ENCODE results near the gene FCGR2B. TPM values are rescaled to one million over a fixed set of nuclear protein-coding genes. Genes with fewer than 3 reads are reported as not detected.
"Not testable (repeated sequence)": the region's sequence is repeated elsewhere in the genome, so short reads cannot be mapped to it uniquely, and the experiment has no call there.

Gene FCGR2B
- total and polyA plus RNA-seq, 9 donors = 0.07 to 0.42 (median 0.16) TPM; not detected in 1

GRCh38 chr1:161674908-161675307 is 12.0 kb downstream of the FCGR2B start:
- not testable (repeated sequence) for H3K9me3 ChIP-seq (replicated peaks; ENCODE audit: control insufficient read depth, low read depth, low read length); H3K27me3 ChIP-seq (ENCODE audit: control insufficient read depth, insufficient read depth, low read length); H3K36me3 ChIP-seq (ENCODE audit: control insufficient read depth, insufficient read depth, low read length); H3K4me3 ChIP-seq (ENCODE audit: low read length); H3K4me1 ChIP-seq (ENCODE audit: control insufficient read depth, insufficient read depth, low read length); DNase-seq; H3K27ac ChIP-seq (ENCODE audit: low read length)
- WGBS (ENCODE audit: insufficient coverage) = 56% methylated on average over 1 of the region's 3 CpGs

- no peak overlapping the region for H3K27ac ChIP-seq (ENCODE audit: low read length)
- H3K9me3 ChIP-seq (replicated peaks; ENCODE audit: control insufficient read depth, low read depth, low read length) = no peaks in the 10 kb centered on the region
- no peak for DNase-seq
- H3K36me3 ChIP-seq (ENCODE audit: control insufficient read depth, insufficient read depth, low read length) = no peaks in the 10 kb centered on the region
- no peak overlapping the region for H3K4me3 ChIP-seq (ENCODE audit: low read length)
- WGBS (ENCODE audit: insufficient coverage) = 81% methylated on average over 2 of the region's 2 CpGs
- H3K27me3 ChIP-seq (ENCODE audit: control insufficient read depth, insufficient read depth, low read length) = peaks cover 2% of the 10 kb centered on the region
- H3K4me1 ChIP-seq (ENCODE audit: control insufficient read depth, insufficient read depth, low read length) = no peaks in the 10 kb centered on the region
These were observed 13.5 kb downstream of the FCGR2B start for GRCh38 chr1:161676441-161676840.

GRCh38 chr1:161676958-161677689 is 14.2 kb downstream of the FCGR2B start:
- no peaks in the 10 kb centered on the region for H3K36me3 ChIP-seq (ENCODE audit: control insufficient read depth, insufficient read depth, low read length)
- DNase-seq = no peak
- no peak overlapping the region for H3K4me3 ChIP-seq (ENCODE audit: low read length)
- peaks cover 3% of the 10 kb centered on the region for H3K27me3 ChIP-seq (ENCODE audit: control insufficient read depth, insufficient read depth, low read length)
- 86% methylated on average over 2 of the region's 5 CpGs for WGBS (ENCODE audit: insufficient coverage)
- H3K4me1 ChIP-seq (ENCODE audit: control insufficient read depth, insufficient read depth, low read length) = no peaks in the 10 kb centered on the region
- H3K27ac ChIP-seq (ENCODE audit: low read length) = no peak overlapping the region
- no peaks in the 10 kb centered on the region for H3K9me3 ChIP-seq (replicated peaks; ENCODE audit: control insufficient read depth, low read depth, low read length)

GRCh38 chr1:161678500-161678899 is 15.6 kb downstream of the FCGR2B start:
- WGBS (ENCODE audit: insufficient coverage) = 100% methylated on average over 1 of the region's 3 CpGs
- Histone ChIP-seq H3K4me1 (ENCODE audit: control insufficient read depth, insufficient read depth, low read length) (no peaks in the 10 kb centered on the region), H3K27ac (ENCODE audit: low read length) (no peak overlapping the region), H3K4me3 (ENCODE audit: low read length) (no peak overlapping the region), H3K36me3 (ENCODE audit: control insufficient read depth, insufficient read depth, low read length) (no peaks in the 10 kb centered on the region), H3K27me3 (ENCODE audit: control insufficient read depth, insufficient read depth, low read length) (peaks cover 5% of the 10 kb centered on the region), H3K9me3 (replicated peaks; ENCODE audit: control insufficient read depth, low read depth, low read length) (no peaks in the 10 kb centered on the region)
- no peak for DNase-seq

- Histone ChIP-seq H3K27ac (ENCODE audit: low read length) (no peak overlapping the region), H3K27me3 (ENCODE audit: control insufficient read depth, insufficient read depth, low read length) (peaks cover 8% of the 10 kb centered on the region), H3K9me3 (replicated peaks; ENCODE audit: control insufficient read depth, low read depth, low read length) (no peaks in the 10 kb centered on the region), H3K4me3 (ENCODE audit: low read length) (no peak overlapping the region), H3K36me3 (ENCODE audit: control insufficient read depth, insufficient read depth, low read length) (no peaks in the 10 kb centered on the region), H3K4me1 (ENCODE audit: control insufficient read depth, insufficient read depth, low read length) (no peaks in the 10 kb centered on the region)
- no CpG with 5 or more reads among the region's 3 CpGs for WGBS (ENCODE audit: insufficient coverage)
- no peak for DNase-seq
These were observed 18.9 kb downstream of the FCGR2B start for GRCh38 chr1:161681879-161682278.

GRCh38 chr1:161688946-161689345 is 26.0 kb downstream of the FCGR2B start:
- no peak overlapping the region for H3K27ac ChIP-seq (ENCODE audit: low read length)
- no peak overlapping the region for H3K4me3 ChIP-seq (ENCODE audit: low read length)
- DNase-seq = no peak
- peaks cover 5% of the 10 kb centered on the region for H3K27me3 ChIP-seq (ENCODE audit: control insufficient read depth, insufficient read depth, low read length)
- no peaks in the 10 kb centered on the region for H3K9me3 ChIP-seq (replicated peaks; ENCODE audit: control insufficient read depth, low read depth, low read length)
- no CpG with 5 or more reads among the region's 3 CpGs for WGBS (ENCODE audit: insufficient coverage)
- H3K36me3 ChIP-seq (ENCODE audit: control insufficient read depth, insufficient read depth, low read length) = no peaks in the 10 kb centered on the region
- H3K4me1 ChIP-seq (ENCODE audit: control insufficient read depth, insufficient read depth, low read length) = no peaks in the 10 kb centered on the region

GRCh38 chr1:161691846-161692245 is 28.9 kb downstream of the FCGR2B start:
- no peak for DNase-seq
- no peak overlapping the region for H3K27ac ChIP-seq (ENCODE audit: low read length)
- peaks cover 5% of the 10 kb centered on the region for H3K27me3 ChIP-seq (ENCODE audit: control insufficient read depth, insufficient read depth, low read length)
- no peaks in the 10 kb centered on the region for H3K36me3 ChIP-seq (ENCODE audit: control insufficient read depth, insufficient read depth, low read length)
- 36% methylated on average over 3 of the region's 3 CpGs for WGBS (ENCODE audit: insufficient coverage)
- H3K4me1 ChIP-seq (ENCODE audit: control insufficient read depth, insufficient read depth, low read length) = no peaks in the 10 kb centered on the region
- no peak overlapping the region for H3K4me3 ChIP-seq (ENCODE audit: low read length)
- H3K9me3 ChIP-seq (replicated peaks; ENCODE audit: control insufficient read depth, low read depth, low read length) = no peaks in the 10 kb centered on the region

GRCh38 chr1:161693020-161693712 is 30.2 kb downstream of the FCGR2B start:
- H3K4me1 ChIP-seq (ENCODE audit: control insufficient read depth, insufficient read depth, low read length); H3K27ac ChIP-seq (ENCODE audit: low read length); H3K36me3 ChIP-seq (ENCODE audit: control insufficient read depth, insufficient read depth, low read length); H3K9me3 ChIP-seq (replicated peaks; ENCODE audit: control insufficient read depth, low read depth, low read length); DNase-seq; H3K4me3 ChIP-seq (ENCODE audit: low read length); H3K27me3 ChIP-seq (ENCODE audit: control insufficient read depth, insufficient read depth, low read length): not testable (repeated sequence)
- WGBS (ENCODE audit: insufficient coverage) = 83% methylated on average over 9 of the region's 14 CpGs

GRCh38 chr1:161698302-161698701 is 35.4 kb downstream of the FCGR2B start:
- not testable (repeated sequence) for H3K27me3 ChIP-seq (ENCODE audit: control insufficient read depth, insufficient read depth, low read length); DNase-seq; H3K27ac ChIP-seq (ENCODE audit: low read length)

GRCh38 chr1:161702250-161702649 is 39.3 kb downstream of the FCGR2B start:
- Histone ChIP-seq H3K4me1 (ENCODE audit: control insufficient read depth, insufficient read depth, low read length) (peaks cover 8% of the 10 kb centered on the region), H3K36me3 (ENCODE audit: control insufficient read depth, insufficient read depth, low read length) (no peaks in the 10 kb centered on the region), H3K27me3 (ENCODE audit: control insufficient read depth, insufficient read depth, low read length) (peaks cover 4% of the 10 kb centered on the region), H3K9me3 (replicated peaks; ENCODE audit: control insufficient read depth, low read depth, low read length) (no peaks in the 10 kb centered on the region), H3K4me3 (ENCODE audit: low read length) (no peak overlapping the region), H3K27ac (ENCODE audit: low read length) (no peak overlapping the region)
- no peak for DNase-seq
- WGBS (ENCODE audit: insufficient coverage) = 69% methylated on average over 8 of the region's 8 CpGs

More at GRCh38 chr1:161698302-161698701, 35.4 kb downstream of the FCGR2B start:
- H3K9me3 ChIP-seq (replicated peaks; ENCODE audit: control insufficient read depth, low read depth, low read length); H3K4me1 ChIP-seq (ENCODE audit: control insufficient read depth, insufficient read depth, low read length); H3K4me3 ChIP-seq (ENCODE audit: low read length); H3K36me3 ChIP-seq (ENCODE audit: control insufficient read depth, insufficient read depth, low read length): not testable (repeated sequence)
- no CpG with 5 or more reads among the region's 2 CpGs for WGBS (ENCODE audit: insufficient coverage)
